ENCODE results near the gene LEKR1. TPM values are rescaled to one million over a fixed set of nuclear protein-coding genes. Genes with fewer than 3 reads are reported as not detected.
A peak's percentile ranks its signal among the peaks of the same experiment; 100 is the strongest.

The LEKR1 gene
- total and polyA plus RNA-seq, 9 of the 15 experiments (the other 6 are each of a cell fraction or from before 2014, with no cell fraction given), result 0.76 to 1.8 (median 1.2) TPM

- ChIA-PET POLR2A (interaction anchor here (1.2 to 1.3 kb wide), 2 partner anchors 20 to 33 kb away, joined by 3 read pairs; no protein-coding TSS in a partner anchor), CTCF (ENCODE audit: low intra/inter-chr PET ratio) (no interaction called here)
- BruUV-seq (replicated peaks), result no TSS peak
- no peak for ATAC-seq
- H3K4me2 ChIP-seq (ENCODE audit: insufficient read depth, low read length), result no peak overlapping the region
- peaks cover 0 to 25% of the 10 kb centered on the region in 2 experiments for H3K4me1 ChIP-seq (replicated peaks in 1 of 2; ENCODE audit: control insufficient read depth in 2 of 2, insufficient read depth in 2 of 2, low read length in 2 of 2)
- no peak overlapping the region for H3K4me3 ChIP-seq
- H4K20me1 ChIP-seq (replicated peaks; ENCODE audit: control insufficient read depth, insufficient read depth, low read length), result no peaks in the 10 kb centered on the region
- H3K9me1 ChIP-seq (ENCODE audit: control insufficient read depth, insufficient read depth, low read length), result no peaks in the 10 kb centered on the region
- no peak overlapping the region for H3K9ac ChIP-seq (ENCODE audit: insufficient read depth in 1 of 2, low read depth in 2 of 2, low read length in 2 of 2)
- no peaks in the 10 kb centered on the region for H3K79me2 ChIP-seq (ENCODE audit: control insufficient read depth, insufficient read depth, low read length)
- in situ Hi-C loops (cut with MboI) (no loop called here), intact Hi-C loops (cut with micrococcal nuclease) (no loop called here)
- H3K27me3 ChIP-seq (ENCODE audit: control insufficient read depth in 2 of 2, insufficient read depth in 2 of 2, low read length in 2 of 2), result no peaks in the 10 kb centered on the region
- peak overlapping the region; percentile 84 for H2AFZ ChIP-seq (ENCODE audit: low read depth, low read length)
- H3K9me3 ChIP-seq (replicated peaks; ENCODE audit: control insufficient read depth, insufficient read depth, low read depth, low read length), result no peaks in the 10 kb centered on the region
- H3K27ac ChIP-seq (ENCODE audit: extremely low read depth, low read depth, low read length), result peak overlapping the region; percentile 29; the same call in 1 of the 3 replicates
- FAIRE-seq, result no peak
- 38% methylated on average over 1 of the region's 1 CpG for WGBS (ENCODE audit: insufficient coverage, low coverage, missing lambda C conversion rate)
- no peaks in the 10 kb centered on the region for H3K36me3 ChIP-seq (ENCODE audit: control insufficient read depth, insufficient read depth, low read length)
- no peak for DNase-seq (ENCODE audit: extremely low read depth in 1 of 4, low spot score in 3 of 4)
- no peak for TF ChIP-seq POLR2H (tag; IDR thresholded peaks at IDR 0.05; ENCODE audit: low read depth)
- TF ChIP-seq ZNF445 (CRISPR knock-in tag; IDR thresholded peaks at IDR 0.05; ENCODE audit: low read depth), result no peak
- TF ChIP-seq NEUROD1 (IDR thresholded peaks at IDR 0.05; ENCODE audit: borderline replicate concordance, low read depth, low read length, partially characterized antibody), result no peak
- peak in 1 of 3 experiments; percentile 42 for TF ChIP-seq YY1 (IDR thresholded peaks at IDR 0.05; ENCODE audit: borderline replicate concordance in 1 of 3, control insufficient read depth in 1 of 3, extremely low read depth in 1 of 3, insufficient read depth in 3 of 3, insufficient read length in 1 of 3, insufficient replicate concordance in 2 of 3, low read depth in 1 of 3, low read length in 2 of 3)
- TF ChIP-seq NFRKB (IDR thresholded peaks at IDR 0.05; ENCODE audit: low read depth), result 0 out of 2 replicates have a peak, but pooled peaks have one; percentile 28
- peak; percentile 82; the same call in 1 of the 2 replicates for TF ChIP-seq ZNF395 (CRISPR knock-in tag; IDR thresholded peaks at IDR 0.05)
- TF ChIP-seq PURB (CRISPR knock-in tag; IDR thresholded peaks at IDR 0.05; ENCODE audit: low read depth), result no peak
- TF ChIP-seq RBBP5 (IDR thresholded peaks at IDR 0.05; ENCODE audit: borderline replicate concordance, insufficient read depth, low read length, poor library complexity, severe bottlenecking), result no peak
- no peak for TF ChIP-seq ZNF24 (IDR thresholded peaks at IDR 0.05)
- TF ChIP-seq THRB (CRISPR knock-in tag; conservative IDR thresholded peaks at IDR 0.05), result no peak
- no peak for TF ChIP-seq MCM3 (IDR thresholded peaks at IDR 0.05)
- TF ChIP-seq CBFA2T2 (conservative IDR thresholded peaks at IDR 0.05), result no peak
- no peak for TF ChIP-seq SIRT6 (IDR thresholded peaks at IDR 0.05; ENCODE audit: low read depth, low read length)
- TF ChIP-seq HMGN3 (IDR thresholded peaks at IDR 0.05; ENCODE audit: borderline replicate concordance, extremely low read depth, insufficient read length, low read depth, low read length), result no peak
- no peak for TF ChIP-seq ZNF282 (CRISPR knock-in tag; IDR thresholded peaks at IDR 0.05)
- TF ChIP-seq CTCFL (IDR thresholded peaks at IDR 0.05; ENCODE audit: borderline replicate concordance, insufficient read depth, low read depth, low read length, poor library complexity, severe bottlenecking), result no peak
- no peak for TF ChIP-seq SMC3 (conservative IDR thresholded peaks at IDR 0.05; ENCODE audit: insufficient read depth, low read depth, low read length)
- TF ChIP-seq GABPB1 (CRISPR knock-in tag; IDR thresholded peaks at IDR 0.05), result 0 out of 2 replicates have a peak, but pooled peaks have one; percentile 30
Measured at GRCh38 chr3:156793400-156793799, 32.8 kb upstream of the LEKR1 start.

Measured in K562 (cell line).